ENCODE measurements around the gene PI4KA.
A peak's percentile ranks its signal among the peaks of the same experiment; 100 is the strongest.
"Not testable (repeated sequence)": the region's sequence is repeated elsewhere in the genome, so short reads cannot be mapped to it uniquely, and the experiment has no call there.

Gene PI4KA

DNA sequence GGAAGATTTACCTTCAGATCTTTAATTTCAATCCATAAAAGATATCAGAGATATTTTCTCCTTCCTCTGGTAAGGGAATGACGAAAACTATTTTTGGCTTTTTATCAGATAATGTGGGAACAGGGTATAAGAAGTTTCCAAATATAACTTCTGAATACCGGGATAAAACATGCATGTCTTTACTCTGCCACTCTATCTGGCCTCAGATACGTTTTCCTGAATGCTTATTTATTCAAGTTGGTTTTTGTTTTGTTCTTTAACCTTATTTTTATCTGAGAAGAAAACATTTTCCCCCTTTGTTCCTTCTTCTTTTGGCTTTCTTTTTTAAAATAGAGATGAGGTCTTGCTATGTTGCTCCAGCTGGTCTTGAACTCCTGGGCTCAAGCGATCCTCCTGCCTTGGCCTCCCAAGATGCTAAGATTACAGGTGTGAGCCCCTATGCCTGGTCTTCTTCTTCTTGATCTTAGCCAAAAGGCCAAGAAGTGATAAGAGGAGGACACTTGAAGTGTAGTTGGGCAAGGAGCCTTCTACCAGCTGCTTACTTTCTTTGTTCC is 83.2 kb downstream of the PI4KA start:
- Histone ChIP-seq H3K27me3 (no peaks in the 10 kb centered on the region), H3K4me3 (ENCODE audit: low read depth, low read length) (no peak overlapping the region), H3K4me1 (no peaks in the 10 kb centered on the region), H3K36me3 (peaks cover 20% of the 10 kb centered on the region), H3K9me3 (no peaks in the 10 kb centered on the region)
- DNase-seq: no peak
- TF ChIP-seq, protein P1, sequence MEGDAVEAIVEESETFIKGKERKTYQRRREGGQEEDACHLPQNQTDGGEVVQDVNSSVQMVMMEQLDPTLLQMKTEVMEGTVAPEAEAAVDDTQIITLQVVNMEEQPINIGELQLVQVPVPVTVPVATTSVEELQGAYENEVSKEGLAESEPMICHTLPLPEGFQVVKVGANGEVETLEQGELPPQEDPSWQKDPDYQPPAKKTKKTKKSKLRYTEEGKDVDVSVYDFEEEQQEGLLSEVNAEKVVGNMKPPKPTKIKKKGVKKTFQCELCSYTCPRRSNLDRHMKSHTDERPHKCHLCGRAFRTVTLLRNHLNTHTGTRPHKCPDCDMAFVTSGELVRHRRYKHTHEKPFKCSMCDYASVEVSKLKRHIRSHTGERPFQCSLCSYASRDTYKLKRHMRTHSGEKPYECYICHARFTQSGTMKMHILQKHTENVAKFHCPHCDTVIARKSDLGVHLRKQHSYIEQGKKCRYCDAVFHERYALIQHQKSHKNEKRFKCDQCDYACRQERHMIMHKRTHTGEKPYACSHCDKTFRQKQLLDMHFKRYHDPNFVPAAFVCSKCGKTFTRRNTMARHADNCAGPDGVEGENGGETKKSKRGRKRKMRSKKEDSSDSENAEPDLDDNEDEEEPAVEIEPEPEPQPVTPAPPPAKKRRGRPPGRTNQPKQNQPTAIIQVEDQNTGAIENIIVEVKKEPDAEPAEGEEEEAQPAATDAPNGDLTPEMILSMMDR (IDR thresholded peaks at IDR 0.05; ENCODE audit: low read depth, low read length): no peak

DNA sequence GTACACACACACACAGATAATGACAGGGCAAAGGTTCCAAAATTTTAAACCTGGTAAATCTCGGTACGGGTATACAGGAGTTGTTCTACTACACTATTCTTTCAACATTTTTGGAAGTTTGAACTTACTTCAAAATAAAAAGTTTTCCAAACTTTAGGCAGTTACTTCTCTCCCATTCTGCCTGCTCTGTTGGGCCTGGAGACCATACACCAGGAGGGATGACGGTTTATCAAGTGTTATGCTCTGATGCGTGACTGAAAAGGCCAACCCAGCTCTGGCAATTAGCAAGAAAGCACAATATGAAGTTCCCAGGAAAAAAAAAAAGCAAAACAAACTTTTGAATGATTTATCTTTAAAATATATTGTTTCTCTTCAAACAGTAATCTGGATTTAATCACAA is 83.7 kb downstream of the PI4KA start:
- no peaks in the 10 kb centered on the region for H3K9me3 ChIP-seq
- H3K36me3 ChIP-seq: peaks cover 20% of the 10 kb centered on the region
- H3K27me3 ChIP-seq: no peaks in the 10 kb centered on the region
- no peak overlapping the region for H3K4me3 ChIP-seq (ENCODE audit: low read depth, low read length)
- DNase-seq: no peak
- no peaks in the 10 kb centered on the region for H3K4me1 ChIP-seq
- TF ChIP-seq, protein P1 (IDR thresholded peaks at IDR 0.05; ENCODE audit: low read depth, low read length): no peak

DNA sequence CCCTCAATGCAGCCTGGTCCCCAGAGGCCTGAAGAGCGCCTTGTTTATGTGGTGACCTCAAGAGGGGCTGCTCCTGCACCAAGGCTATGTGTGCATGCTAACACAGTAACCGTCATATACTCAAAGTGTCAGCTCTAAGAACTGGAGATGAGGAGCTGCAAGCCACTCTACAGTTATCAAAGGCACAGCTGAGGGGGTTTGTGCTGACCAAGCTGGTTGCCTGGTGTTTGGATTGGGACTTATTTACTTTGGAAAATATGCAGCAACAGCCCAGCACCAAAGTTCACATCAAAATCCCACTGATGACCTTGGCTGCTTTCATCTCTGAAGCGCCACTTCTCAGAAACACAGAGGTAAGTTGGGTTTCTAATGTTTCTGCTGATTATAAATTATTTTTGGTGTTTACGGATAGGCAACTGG is 84.8 kb downstream of the PI4KA start, which contains the start of gene SERPIND1:
Gene SERPIND1, plus strand, starts transcription at position 321 of the 420 bp plus-strand sequence. CDS start 5,200 bp downstream, outside the sequence.
- H3K9me3 ChIP-seq: no peaks in the 10 kb centered on the region
- no peaks in the 10 kb centered on the region for H3K4me1 ChIP-seq
- no peak for DNase-seq
- H3K4me3 ChIP-seq (ENCODE audit: low read depth, low read length): no peak within 1 kb of the TSS
- TF ChIP-seq, protein P1 (IDR thresholded peaks at IDR 0.05; ENCODE audit: low read depth, low read length): no peak
- no peaks in the 10 kb centered on the region for H3K27me3 ChIP-seq
- H3K36me3 ChIP-seq: peaks cover 13% of the 10 kb centered on the region

DNA sequence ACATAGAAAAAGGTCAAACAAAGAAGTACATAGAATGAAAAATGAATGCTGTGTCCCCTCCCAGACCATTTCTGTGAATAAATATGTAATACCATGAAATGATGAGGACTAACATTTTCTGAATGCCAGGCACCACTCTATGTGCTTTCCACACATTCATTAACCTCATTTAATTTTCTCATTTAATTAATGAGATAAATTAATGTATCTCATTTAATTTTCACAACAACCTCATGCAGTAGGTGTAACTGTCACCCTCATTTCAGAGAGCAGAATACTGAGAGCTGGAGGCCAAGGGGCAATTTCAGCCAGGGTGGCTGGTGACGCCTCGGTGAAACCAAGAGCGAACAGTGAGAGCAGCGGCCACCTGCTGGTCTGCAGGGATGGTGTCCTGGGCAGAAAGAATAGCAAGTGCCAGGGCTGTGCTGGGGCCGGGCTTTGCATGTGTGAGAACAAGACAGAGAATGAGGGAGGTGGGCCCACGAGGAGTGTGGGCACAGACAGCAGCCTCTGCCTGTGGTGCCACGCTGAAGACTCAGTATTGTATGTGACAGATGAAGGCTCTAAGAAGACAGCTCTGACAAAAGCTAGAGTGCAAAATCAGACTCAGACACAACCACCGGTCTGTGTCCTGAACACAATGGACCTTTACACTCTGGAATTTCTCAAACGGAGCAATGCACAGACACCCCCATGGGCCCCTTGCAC is 86.5 kb downstream of the PI4KA start:
- DNase-seq: no peak
- TF ChIP-seq, protein P1 (IDR thresholded peaks at IDR 0.05; ENCODE audit: low read depth, low read length): peak; percentile 35
- H3K4me1 ChIP-seq: no peaks in the 10 kb centered on the region

DNA sequence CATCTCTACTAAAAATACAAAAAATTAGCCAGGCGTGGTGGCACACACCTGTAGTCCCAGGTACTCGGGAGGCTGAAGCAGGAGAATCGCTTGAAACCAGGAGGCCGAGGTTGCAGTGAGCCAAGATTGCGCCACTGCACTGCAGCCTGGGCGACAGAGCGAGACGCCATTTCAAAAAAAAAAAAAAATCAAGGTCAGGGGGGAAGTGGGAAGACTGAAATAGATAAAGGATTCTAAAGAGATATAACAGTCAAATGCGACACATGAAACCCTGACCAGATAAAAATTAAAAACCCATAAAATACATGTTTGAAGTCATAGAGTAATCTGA is 89.2 kb downstream of the PI4KA start:
- not testable (repeated sequence) for H3K9me3 ChIP-seq; H3K27me3 ChIP-seq; DNase-seq; H3K4me3 ChIP-seq (ENCODE audit: low read depth, low read length); H3K4me1 ChIP-seq
- peaks cover 16% of the 10 kb centered on the region for H3K36me3 ChIP-seq

More for the DNA sequence above, 86.5 kb downstream of the PI4KA start:
- no peaks in the 10 kb centered on the region for H3K9me3 ChIP-seq
- H3K36me3 ChIP-seq: peaks cover 10% of the 10 kb centered on the region; the same call in 1 of the 2 replicates
- no peak overlapping the region for H3K4me3 ChIP-seq (ENCODE audit: low read depth, low read length)
- no peaks in the 10 kb centered on the region for H3K27me3 ChIP-seq

DNA sequence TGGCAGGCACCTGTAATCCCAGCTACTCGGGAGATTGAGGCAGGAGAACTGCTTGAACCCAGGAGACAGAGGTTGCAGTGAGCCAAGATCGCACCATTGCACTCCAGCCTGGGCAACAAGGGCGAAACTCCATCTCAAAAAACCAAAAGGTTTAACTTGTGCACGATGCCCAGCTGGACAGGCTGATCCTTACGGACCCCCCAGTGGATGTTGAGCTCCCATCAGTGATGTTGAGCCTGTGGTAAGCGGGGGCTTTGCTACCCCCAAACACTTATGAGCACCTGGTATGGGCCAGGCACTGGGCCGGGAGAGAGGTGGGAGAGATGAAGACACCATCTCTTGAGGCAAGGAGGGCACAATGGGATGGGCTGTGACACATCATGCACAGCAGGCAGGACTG is 92.1 kb downstream of the PI4KA start:
- peaks cover 39% of the 10 kb centered on the region for H3K36me3 ChIP-seq
- H3K27me3 ChIP-seq: no peaks in the 10 kb centered on the region
- H3K4me1 ChIP-seq: no peaks in the 10 kb centered on the region
- TF ChIP-seq, protein P1 (IDR thresholded peaks at IDR 0.05; ENCODE audit: low read depth, low read length): no peak
- no peaks in the 10 kb centered on the region for H3K9me3 ChIP-seq
- no peak for DNase-seq
- H3K4me3 ChIP-seq (ENCODE audit: low read depth, low read length): no peak overlapping the region
